HepG2 (cell line): ENCODE data around the gene POLN. TPM values are rescaled to one million over a fixed set of nuclear protein-coding genes. Genes with fewer than 3 reads are reported as not detected.

Source experiments
- ATAC-seq: fragments of 200-7000 bp; cut with Tn5 transposase; 3 replicates; pipeline ENCODE4 v1.9.1; 2020; ENCODE audit warnings: mild to moderate bottlenecking, moderate library complexity
- BruUV-seq: library from RNA; stranded (reverse); fragments of 400-500 nt; replicated peaks from 2 replicates; lab custom pipeline; 2021; lab: Mats Ljungman, UMichigan
- CTCF ChIA-PET: fragments of 300-600 bp; formaldehyde crosslinking; extraction: SDS; loops from one replicate; lab custom pipeline; 2021; ENCODE audit warnings: low total read pairs, inconsistent platforms, low intra/inter-chr PET ratio; lab: Yijun Ruan, JAX
- POLR2A ChIA-PET: fragments of 350-600 bp; sonication (Branson Sonifier 250); formaldehyde crosslinking; loops from one replicate; lab custom pipeline; 2020; ENCODE audit warnings: antibody characterized with exemption, inconsistent platforms; lab: Yijun Ruan, JAX
- DNase-seq: peaks from one replicate; pipeline ENCODE4 v3.0.0-alpha.2; 2015; ENCODE audit warnings: low spot score
- FAIRE-seq: peaks from 3 replicates; lab custom pipeline; 2011; peaks lifted over from hg19 to GRCh38; lab: Jason Lieb, UNC
- H2AFZ ChIP-seq: one replicate; pipeline ENCODE4 v1.6.1; 2011; ENCODE audit warnings: low read length, inconsistent platforms
- H3K27ac ChIP-seq: fragments of 300-600 bp; 3 replicates; pipeline ENCODE4 v1.8.0; 2011; ENCODE audit warnings: mixed run types, mild to moderate bottlenecking, mixed read lengths, low read length, inconsistent platforms; ENCODE audit not compliant: insufficient read depth; ENCODE audit errors: extremely low read length
- H3K27me3 ChIP-seq, 2 experiments: fragments of 200-600 bp in 1 of 2; 2 replicates in 1 of 2; 3 replicates in 1 of 2; pipeline versions ENCODE4 v1.6.0 to v1.8.0; 2011; ENCODE audit warnings: low read length in 2 of 2, mild to moderate bottlenecking in 2 of 2, moderate library complexity in 2 of 2, inconsistent platforms in 1 of 2; ENCODE audit not compliant: insufficient read depth in 2 of 2, control insufficient read depth in 1 of 2
- H3K36me3 ChIP-seq, 2 experiments: fragments of 200-600 bp in 1 of 2; replicated peaks in 1 of 2; 2 replicates in 1 of 2; 3 replicates in 1 of 2; pipeline versions ENCODE4 v1.5.1 to v1.8.0; 2011; ENCODE audit warnings: low read length in 2 of 2, inconsistent platforms in 1 of 2; ENCODE audit not compliant: insufficient read depth in 2 of 2, control insufficient read depth in 1 of 2
- H3K4me1 ChIP-seq: 2 replicates; pipeline ENCODE4 v1.5.1; 2012; ENCODE audit warnings: low read length, inconsistent platforms; ENCODE audit not compliant: insufficient read depth
- H3K4me2 ChIP-seq: 2 replicates; pipeline ENCODE4 v1.6.0; 2011; ENCODE audit warnings: low read depth, low read length, inconsistent platforms
- H3K4me3 ChIP-seq, 3 experiments: fragments of 200-600 bp in 1 of 3; sonication (generic), shearing (Covaris generic) in 1 of 3; replicated peaks in 1 of 3; 2 replicates each; pipeline ENCODE4 v1.5.1; 2011 to 2016; ENCODE audit warnings: low read length in 3 of 3, inconsistent platforms in 2 of 3, low read depth in 2 of 3, mild to moderate bottlenecking in 2 of 3, control low read depth in 1 of 3, mixed read lengths in 1 of 3; ENCODE audit not compliant: insufficient read depth in 1 of 3
- H3K79me2 ChIP-seq: one replicate; pipeline ENCODE4 v1.6.1; 2011; ENCODE audit warnings: low read length, inconsistent platforms; ENCODE audit not compliant: insufficient read depth
- H3K9ac ChIP-seq: 2 replicates; pipeline ENCODE4 v1.6.0; 2011; ENCODE audit warnings: mild to moderate bottlenecking, low read depth, low read length, inconsistent platforms; ENCODE audit not compliant: insufficient read depth
- H3K9me3 ChIP-seq: 2 replicates; pipeline ENCODE4 v1.5.1; 2012; ENCODE audit warnings: mild to moderate bottlenecking, low read length
- H4K20me1 ChIP-seq: 2 replicates; pipeline ENCODE4 v1.6.0; 2011; ENCODE audit warnings: inconsistent platforms, mild to moderate bottlenecking, low read length, moderate library complexity; ENCODE audit not compliant: insufficient read depth
- KAT7 ChIP-seq: IDR thresholded peaks from 2 replicates; pipeline ENCODE4 v1.6.1; 2018; ENCODE audit warnings: borderline replicate concordance, missing compliant biosample characterization
- PRDM10 ChIP-seq: sonication (generic); formaldehyde crosslinking; IDR thresholded peaks from 2 replicates; pipeline ENCODE4 v1.4.0; 2020; ENCODE audit warnings: low read depth, missing genetic modification reagents
- ZMAT5 ChIP-seq: sonication (generic); formaldehyde crosslinking; IDR thresholded peaks from 2 replicates; pipeline ENCODE4 v1.5.0; 2020; ENCODE audit warnings: mild to moderate bottlenecking, low read depth, missing genetic modification reagents, borderline replicate concordance
- ZNF562 ChIP-seq: sonication (generic); formaldehyde crosslinking; IDR thresholded peaks from 2 replicates; pipeline ENCODE4 v1.8.0; 2022; ENCODE audit warnings: missing genetic modification reagents, borderline replicate concordance
- ZNF841 ChIP-seq: sonication (generic); formaldehyde crosslinking; IDR thresholded peaks from 2 replicates; pipeline ENCODE4 v1.8.1; 2023; ENCODE audit warnings: missing genetic modification reagents, borderline replicate concordance
- WGBS: methylation state at CpG from one replicate; pipeline ENCODE4 v1.1.6; 2017; ENCODE audit warnings: low lambda C conversion rate; 5-methylcytosine and 5-hydroxymethylcytosine counted together
- in situ Hi-C: cut with HindIII; loops from 2 replicates; pipeline ENCODE4 v1.10.0; 2017; ENCODE audit warnings: low pct_unique_long_range_greater_than_20kb; ENCODE audit not compliant: extremely low pct_ligation_motif_present
- intact Hi-C: fragments of 100-400 bp; cut with micrococcal nuclease; formaldehyde crosslinking; loops from one replicate; pipeline ENCODE4 v1.10.0; 2022; ENCODE audit not compliant: unreplicated experiment
- polyA plus RNA-seq, 8 experiments: library from polyadenylated mRNA; depleted of rRNA in 3 of 8; stranded (reverse) in 7 of 8; unstranded in 1 of 8; fragments of >200 nt; fragmentation: Illumina TruSeq in 4 of 8; extraction: Trizol in 4 of 8; gene quantifications; 2 replicates each; pipeline versions ENCODE4 v1.2.1 to v1.2.3, GENCODE V29; 2011 to 2016; ENCODE audit warnings: low read depth in 4 of 8, missing spikeins in 1 of 8, mixed read lengths in 1 of 8; ENCODE audit not compliant: insufficient read depth in 1 of 8
- total RNA-seq, 5 experiments: library from RNA; depleted of rRNA; stranded (reverse); fragments of >200 nt; fragmentation: Illumina TruSeq; extraction: Trizol; gene quantifications; 2 replicates each; pipeline ENCODE4 v1.2.3, GENCODE V29; 2016; ENCODE audit warnings: low read depth in 1 of 5

POLN gene
- total and polyA plus RNA-seq, 2 of the 13 experiments (the other 11 are each of a cell fraction or from before 2014, with no cell fraction given), result 0.93 to 1.5 TPM

DNA sequence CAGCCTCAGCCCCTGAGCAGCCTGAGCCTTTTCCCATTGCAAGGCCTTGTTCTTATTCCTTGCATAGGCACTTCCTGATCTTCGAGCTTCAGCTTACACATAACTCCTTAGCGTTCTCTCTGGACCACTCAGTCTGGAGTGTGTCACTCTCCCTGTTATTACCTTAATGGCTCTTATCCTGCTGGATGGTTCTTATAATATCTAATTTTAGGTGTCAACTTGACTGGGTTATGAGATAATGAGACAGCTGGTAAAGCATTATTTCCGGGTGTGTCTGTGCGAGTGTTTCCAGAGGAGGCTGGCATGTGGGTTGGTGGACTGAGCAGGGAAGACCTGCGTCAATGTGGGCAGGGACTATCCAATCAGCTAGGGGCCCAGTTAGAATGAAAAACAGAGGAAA is 75.7 kb downstream of the POLN start:
- TF ChIP-seq ZNF841 (CRISPR knock-in tag) (no peak), KAT7 (no peak), ZNF562 (CRISPR knock-in tag) (no peak), ZMAT5 (CRISPR knock-in tag) (no peak), PRDM10 (CRISPR knock-in tag) (no peak)
- no peak overlapping the region for H2AFZ ChIP-seq
- H3K4me1 ChIP-seq, result peaks cover 28% of the 10 kb centered on the region
- BruUV-seq, result no TSS peak
- intact Hi-C loops, result loop anchor here (5.0 kb wide), 1 partner anchor 79 kb away; no protein-coding TSS in a partner anchor
- no peak for DNase-seq
- ChIA-PET POLR2A (no interaction called here), CTCF (no interaction called here)
- no peaks in the 10 kb centered on the region for H3K36me3 ChIP-seq
- ATAC-seq, result no peak
- H3K79me2 ChIP-seq, result no peaks in the 10 kb centered on the region
- no peak for FAIRE-seq
- no peak overlapping the region for H3K9ac ChIP-seq
- no peak overlapping the region for H3K4me2 ChIP-seq
- H3K27me3 ChIP-seq, result no peaks in the 10 kb centered on the region
- in situ Hi-C loops, result no loop called here
- no peaks in the 10 kb centered on the region for H3K9me3 ChIP-seq
- no peaks in the 10 kb centered on the region for H4K20me1 ChIP-seq
- 63% methylated on average over 5 of the region's 5 CpGs for WGBS
- no peak overlapping the region for H3K4me3 ChIP-seq
- H3K27ac ChIP-seq, result no peak overlapping the region
